Subcutaneous abdominal adipose tissue (tissue), 5 donors: ENCODE results near the gene ZNF235.
A peak's percentile ranks its signal among the peaks of the same experiment; 100 is the strongest.
"Not testable (repeated sequence)": the region's sequence is repeated elsewhere in the genome, so short reads cannot be mapped to it uniquely, and the experiment has no call there.

Experiments used
- H3K27ac ChIP-seq: one replicate; pipeline ENCODE4 v1.7.0; 2013; ENCODE audit warnings: low read depth, mild to moderate bottlenecking, inconsistent platforms, low read length, moderate library complexity
- H3K27me3 ChIP-seq, 5 donors: one replicate each; pipeline ENCODE4 v1.7.0; 2013; ENCODE audit warnings: low read length in 5 of 5, inconsistent platforms in 1 of 5; ENCODE audit not compliant: control insufficient read depth in 5 of 5, insufficient read depth in 4 of 5
- H3K36me3 ChIP-seq, 5 donors: one replicate each; pipeline ENCODE4 v1.7.0; 2013; ENCODE audit warnings: low read length in 5 of 5; ENCODE audit not compliant: control insufficient read depth in 5 of 5, insufficient read depth in 5 of 5
- H3K4me1 ChIP-seq, 5 donors: one replicate each; pipeline ENCODE4 v1.7.0; 2013; ENCODE audit warnings: low read length in 5 of 5, mild to moderate bottlenecking in 3 of 5, moderate library complexity in 1 of 5; ENCODE audit not compliant: control insufficient read depth in 5 of 5, insufficient read depth in 5 of 5
- H3K4me3 ChIP-seq, 5 donors: one replicate each; pipeline ENCODE4 v1.7.0; 2013; ENCODE audit warnings: low read length in 5 of 5, low read depth in 1 of 5
- H3K9ac ChIP-seq, 5 donors: one replicate each; pipeline ENCODE4 v1.7.0; 2013; ENCODE audit warnings: low read length in 5 of 5, mild to moderate bottlenecking in 4 of 5, moderate library complexity in 3 of 5
- H3K9me3 ChIP-seq, 5 donors: one replicate each; pipeline ENCODE4 v1.7.0; 2013; ENCODE audit warnings: low read length in 5 of 5; ENCODE audit not compliant: control insufficient read depth in 5 of 5
- donor health status: healthy.
- donor health status: healthy.
- donor health status: healthy.
- donor health status: healthy.
- donor health status: healthy.

Gene ZNF235

GRCh38 chr19:44304659-44305193 lies at the start of gene ZNF235:
TSS of gene ZNF235 (minus strand) at chr19:44305025. CDS start at chr19:44303404, 1,621 bp downstream.
- peak within 1 kb of the TSS; percentile 77 to 96 (median 86) for H3K4me3 ChIP-seq
- H3K9ac ChIP-seq = peak within 1 kb of the TSS; percentile 65 to 90 (median 87)
- peak within 1 kb of the TSS; percentile 76 for H3K27ac ChIP-seq
- H3K9me3 ChIP-seq = peaks cover 0 to 29% (median 22%) of the 10 kb centered on the region in 5 donors
- no peaks in the 10 kb centered on the region for H3K27me3 ChIP-seq
- peaks cover 2 to 17% (median 12%) of the 10 kb centered on the region in 5 donors for H3K4me1 ChIP-seq
- peaks cover 9 to 18% (median 17%) of the 10 kb centered on the region in 5 donors for H3K36me3 ChIP-seq

- peaks cover 0 to 24% (median 3%) of the 10 kb centered on the region in 5 donors for H3K36me3 ChIP-seq
- no peak overlapping the region for H3K9ac ChIP-seq
- H3K4me3 ChIP-seq = peak overlapping the region in 1 of 5 donors; percentile 14
- no peak overlapping the region for H3K27ac ChIP-seq
- H3K27me3 ChIP-seq = no peaks in the 10 kb centered on the region
- H3K9me3 ChIP-seq = peaks cover 21 to 64% (median 60%) of the 10 kb centered on the region in 5 donors
- H3K4me1 ChIP-seq = no peaks in the 10 kb centered on the region
Observed at GRCh38 chr19:44346556-44346955, 41.7 kb upstream of the ZNF235 start.

- Histone ChIP-seq H3K4me1 (no peaks in the 10 kb centered on the region), H3K36me3 (peaks cover 0 to 23% (median 3%) of the 10 kb centered on the region in 5 donors), H3K27ac (no peak overlapping the region), H3K27me3 (no peaks in the 10 kb centered on the region), H3K4me3 (peak overlapping the region in 2 of 5 donors; percentile 19 to 21), H3K9me3 (peaks cover 22 to 63% (median 62%) of the 10 kb centered on the region in 5 donors), H3K9ac (no peak overlapping the region)
Observed at GRCh38 chr19:44345959-44346358, 41.1 kb upstream of the ZNF235 start.

GRCh38 chr19:44344255-44344654 lies 39.4 kb upstream of the ZNF235 start:
- no peak overlapping the region for H3K27ac ChIP-seq
- H3K4me3 ChIP-seq = peak overlapping the region in 2 of 5 donors; percentile 18 to 47
- no peak overlapping the region for H3K9ac ChIP-seq
- no peaks in the 10 kb centered on the region for H3K4me1 ChIP-seq
- peaks cover 11 to 30% (median 18%) of the 10 kb centered on the region in 5 donors for H3K36me3 ChIP-seq
- H3K9me3 ChIP-seq = peaks cover 25 to 63% (median 49%) of the 10 kb centered on the region in 5 donors
- no peaks in the 10 kb centered on the region for H3K27me3 ChIP-seq

GRCh38 chr19:44341794-44342193 lies 37.0 kb upstream of the ZNF235 start:
- H3K4me1 ChIP-seq = no peaks in the 10 kb centered on the region
- peaks cover 19 to 49% (median 24%) of the 10 kb centered on the region in 5 donors for H3K36me3 ChIP-seq
- no peak overlapping the region for H3K27ac ChIP-seq
- H3K9me3 ChIP-seq = peaks cover 21 to 57% (median 38%) of the 10 kb centered on the region in 5 donors
- no peaks in the 10 kb centered on the region for H3K27me3 ChIP-seq
- H3K4me3 ChIP-seq = peak overlapping the region in 1 of 5 donors; percentile 10
- no peak overlapping the region for H3K9ac ChIP-seq

- not testable (repeated sequence) for H3K27ac ChIP-seq, H3K9ac ChIP-seq, H3K4me1 ChIP-seq, H3K27me3 ChIP-seq
- Histone ChIP-seq H3K4me3 (peak overlapping the region in 4 of 5 donors; percentile 23 to 47 (median 44)), H3K9me3 (peaks cover 24 to 53% (median 44%) of the 10 kb centered on the region in 5 donors), H3K36me3 (peaks cover 67 to 90% (median 73%) of the 10 kb centered on the region in 5 donors)
Observed at GRCh38 chr19:44334639-44335038, 29.8 kb upstream of the ZNF235 start.

- Histone ChIP-seq H3K9ac (no peak overlapping the region), H3K9me3 (peaks cover 37 to 68% (median 55%) of the 10 kb centered on the region in 5 donors), H3K36me3 (peaks cover 67 to 89% (median 82%) of the 10 kb centered on the region in 5 donors)
Observed at GRCh38 chr19:44332145-44332544, 27.3 kb upstream of the ZNF235 start.

GRCh38 chr19:44315883-44316282 lies 11.1 kb upstream of the ZNF235 start:
- H3K4me3 ChIP-seq = no peak overlapping the region
- H3K27ac ChIP-seq = no peak overlapping the region
- H3K36me3 ChIP-seq = peaks cover 0 to 3% (median 0%) of the 10 kb centered on the region in 5 donors
- H3K4me1 ChIP-seq = no peaks in the 10 kb centered on the region
- H3K27me3 ChIP-seq = no peaks in the 10 kb centered on the region
- peaks cover 30 to 80% (median 64%) of the 10 kb centered on the region in 5 donors for H3K9me3 ChIP-seq
- H3K9ac ChIP-seq = no peak overlapping the region

More at GRCh38 chr19:44332145-44332544, 27.3 kb upstream of the ZNF235 start:
- Histone ChIP-seq H3K27me3 (no peaks in the 10 kb centered on the region), H3K27ac (no peak overlapping the region), H3K4me1 (no peaks in the 10 kb centered on the region), H3K4me3 (peak overlapping the region in 3 of 5 donors; percentile 3 to 31 (median 29))

- no peak overlapping the region for H3K27ac ChIP-seq
- no peaks in the 10 kb centered on the region for H3K4me1 ChIP-seq
- H3K9ac ChIP-seq = no peak overlapping the region
- H3K36me3 ChIP-seq = peaks cover 0 to 3% (median 0%) of the 10 kb centered on the region in 5 donors
- H3K27me3 ChIP-seq = no peaks in the 10 kb centered on the region
- H3K4me3 ChIP-seq = no peak overlapping the region
- peaks cover 22 to 79% (median 52%) of the 10 kb centered on the region in 5 donors for H3K9me3 ChIP-seq
Observed at GRCh38 chr19:44313231-44313630, 8.4 kb upstream of the ZNF235 start.

- Histone ChIP-seq H3K4me1 (peaks cover 2 to 17% (median 12%) of the 10 kb centered on the region in 5 donors), H3K4me3 (peak overlapping the region in 1 of 5 donors; percentile 3), H3K9ac (no peak overlapping the region), H3K27me3 (no peaks in the 10 kb centered on the region), H3K36me3 (no peaks in the 10 kb centered on the region), H3K9me3 (peaks cover 10 to 53% (median 38%) of the 10 kb centered on the region in 5 donors), H3K27ac (no peak overlapping the region)
Observed at GRCh38 chr19:44308011-44308410, 3.2 kb upstream of the ZNF235 start.
